Activated CD4-positive, alpha-beta T cell treated with anti-CD3 and anti-CD28 coated beads for 1 hour (primary cell): ENCODE data around the gene FGD4.

ENCODE experiments used
- DNase-seq: peaks from one replicate; pipeline ENCODE4 v3.0.0-alpha.2; 2020

The FGD4 gene

DNA sequence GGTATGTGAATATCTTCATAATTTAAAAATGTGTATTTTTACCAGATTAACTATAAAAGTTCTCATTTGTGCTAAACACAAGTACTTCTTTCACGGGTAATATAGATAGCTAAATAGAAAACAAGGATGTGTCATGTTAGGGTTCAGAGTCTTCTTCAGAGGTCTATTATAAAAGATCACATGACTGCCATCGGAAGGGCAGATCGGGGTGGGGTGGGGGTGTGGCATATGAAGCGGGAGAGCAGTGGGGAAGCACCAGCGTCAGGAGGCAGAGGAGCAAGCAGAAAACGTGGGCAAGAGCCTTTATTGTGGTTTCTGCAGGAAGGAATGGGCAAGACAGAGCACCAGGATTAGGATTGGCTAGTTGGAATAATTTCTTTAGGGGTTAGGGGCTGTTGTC lies 216.1 kb downstream of the FGD4 start:
- no peak for DNase-seq

DNA sequence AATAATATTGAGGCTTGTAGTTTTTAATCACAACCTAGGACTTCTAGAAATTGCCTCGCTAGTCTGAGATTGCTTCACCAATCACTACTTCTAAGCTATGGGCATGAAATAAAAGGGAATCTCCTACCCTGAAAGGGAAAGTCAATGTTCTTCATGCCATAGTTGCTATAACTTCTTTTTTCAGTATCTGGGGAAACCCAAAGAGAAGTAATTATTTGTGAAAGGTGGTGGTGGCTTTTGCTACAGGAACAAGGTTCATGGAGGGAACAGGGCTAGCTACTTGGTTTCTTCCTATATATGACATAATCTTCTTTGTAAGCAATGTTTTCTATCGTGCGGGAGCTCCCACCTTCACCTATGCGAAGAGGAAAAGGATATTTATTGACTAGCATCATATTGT lies 218.2 kb downstream of the FGD4 start:
- DNase-seq, result no peak

DNA sequence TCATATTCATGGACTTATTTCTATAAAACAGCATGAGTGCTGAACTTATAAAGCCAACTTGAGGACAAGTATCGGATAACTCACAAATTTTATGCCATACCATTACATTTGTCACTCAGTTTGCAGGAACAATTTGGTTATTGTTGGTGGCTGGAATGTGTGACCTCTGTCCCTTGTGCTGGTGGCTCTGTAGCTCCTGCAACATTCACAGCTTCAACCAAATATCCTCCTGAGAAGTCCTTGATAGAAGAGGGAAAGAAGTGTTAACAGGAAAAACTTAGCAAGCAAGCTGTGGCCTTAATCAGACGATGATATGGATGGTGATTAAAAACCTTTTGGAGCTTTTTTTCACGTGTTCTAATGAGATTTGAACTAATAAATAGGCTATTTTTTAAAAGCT lies 218.8 kb downstream of the FGD4 start:
- DNase-seq, result no peak

DNA sequence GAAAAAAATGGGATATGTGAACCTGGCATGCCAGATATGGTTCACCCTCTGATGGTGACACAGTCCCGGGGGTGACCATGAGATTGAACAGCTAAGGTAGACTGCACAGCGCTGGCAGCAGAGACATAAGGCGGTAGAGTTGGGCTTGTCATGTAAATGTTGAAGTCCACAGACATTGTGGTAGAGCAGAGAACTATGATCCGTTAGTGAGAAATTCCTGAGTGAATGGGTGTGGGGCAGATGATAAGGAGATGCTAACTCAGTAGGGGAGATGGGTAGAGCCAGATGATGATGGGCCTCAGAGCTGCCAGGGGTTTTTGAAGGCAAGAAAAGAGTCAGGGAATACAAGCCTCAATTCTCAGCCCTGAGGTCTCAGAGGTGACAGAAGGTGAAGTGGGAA lies 228.6 kb downstream of the FGD4 start:
- no peak for DNase-seq

- no peak for DNase-seq
Observed at GRCh38 chr12:32641287-32641901, 242.0 kb downstream of the FGD4 start.

DNA sequence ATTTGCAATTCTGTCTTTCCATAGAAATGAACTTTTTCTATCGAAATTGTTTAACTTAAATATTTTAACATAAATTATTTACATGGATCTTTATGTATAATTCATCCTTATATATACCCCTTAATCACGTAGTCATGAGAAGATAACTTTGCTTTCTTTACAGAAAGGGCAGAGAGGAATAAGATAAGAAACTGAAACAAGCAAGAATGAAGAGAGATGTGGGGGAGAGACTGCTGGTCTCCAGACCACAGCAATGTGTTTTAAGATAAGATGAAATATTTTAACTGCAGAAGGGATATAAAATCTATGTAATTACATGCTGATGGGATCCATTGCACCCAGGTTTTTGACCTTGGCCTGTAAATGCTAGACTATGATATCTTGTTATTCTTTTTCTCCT lies 245.1 kb downstream of the FGD4 start:
- no peak for DNase-seq

GRCh38 chr12:32647275-32647674 lies 247.9 kb downstream of the FGD4 start:
- DNase-seq, result no peak

DNA sequence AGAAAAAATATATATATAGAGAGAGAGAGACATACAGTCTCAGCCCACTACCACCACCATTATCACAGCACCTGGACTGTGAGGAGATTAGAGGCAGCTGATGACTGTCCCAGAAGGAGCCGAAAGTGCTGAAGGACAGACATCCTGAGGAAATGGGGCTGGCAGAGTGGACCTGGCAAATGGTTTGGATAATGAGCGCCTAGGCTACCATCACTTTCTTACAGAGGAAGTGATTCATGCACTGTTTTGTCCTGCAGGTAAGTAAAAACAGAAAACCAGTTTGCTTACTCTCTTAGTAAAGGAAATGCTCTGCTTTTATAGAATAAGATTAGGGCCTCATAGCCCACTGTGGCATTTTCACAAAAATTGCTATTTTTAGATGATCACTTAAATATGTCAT lies 251.2 kb downstream of the FGD4 start:
- no peak for DNase-seq

DNA sequence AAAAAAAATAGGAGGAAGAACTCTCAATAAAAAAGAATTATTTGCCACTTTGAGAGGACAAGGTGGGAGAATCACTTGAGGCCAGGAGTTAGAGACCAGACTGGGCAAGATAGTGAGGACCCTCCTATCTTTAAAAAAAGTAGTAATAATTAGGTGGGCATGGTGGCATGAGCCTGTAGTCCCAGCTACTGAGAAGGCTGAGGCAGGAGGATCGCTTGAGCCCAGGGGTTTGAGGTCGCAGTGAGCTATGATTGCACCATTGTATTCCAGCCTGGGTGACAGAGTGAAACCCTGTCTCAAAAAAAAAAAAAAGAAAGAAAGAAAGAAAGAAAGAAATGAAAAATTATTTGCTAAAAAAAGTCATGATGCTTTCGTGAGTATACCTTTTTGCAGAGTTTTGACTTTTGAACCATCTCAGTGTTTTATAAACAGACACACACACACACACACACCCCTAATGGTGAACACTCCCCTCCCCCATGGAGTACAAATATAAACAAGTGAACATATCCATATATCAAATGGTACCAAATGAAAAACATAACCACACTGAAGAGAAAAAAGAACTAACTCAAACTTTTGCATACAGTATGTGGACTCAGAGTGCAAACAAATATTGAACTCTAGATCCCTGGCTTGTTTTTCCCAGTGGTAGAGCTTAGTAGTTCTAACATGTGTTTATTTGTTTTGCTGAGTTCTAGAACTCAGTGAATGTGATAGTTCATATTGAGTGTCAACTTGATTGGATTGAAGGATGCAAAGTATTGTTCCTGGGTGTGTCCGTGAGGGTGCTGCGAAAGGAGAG lies 252.0 kb downstream of the FGD4 start:
- DNase-seq, result no peak

- no peak for DNase-seq
Observed at GRCh38 chr12:32651956-32652210, 252.5 kb downstream of the FGD4 start.

GRCh38 chr12:32659908-32660440 lies 260.6 kb downstream of the FGD4 start:
- no peak for DNase-seq

- DNase-seq, result no peak
Observed at GRCh38 chr12:32661706-32662105, 262.3 kb downstream of the FGD4 start.

DNA sequence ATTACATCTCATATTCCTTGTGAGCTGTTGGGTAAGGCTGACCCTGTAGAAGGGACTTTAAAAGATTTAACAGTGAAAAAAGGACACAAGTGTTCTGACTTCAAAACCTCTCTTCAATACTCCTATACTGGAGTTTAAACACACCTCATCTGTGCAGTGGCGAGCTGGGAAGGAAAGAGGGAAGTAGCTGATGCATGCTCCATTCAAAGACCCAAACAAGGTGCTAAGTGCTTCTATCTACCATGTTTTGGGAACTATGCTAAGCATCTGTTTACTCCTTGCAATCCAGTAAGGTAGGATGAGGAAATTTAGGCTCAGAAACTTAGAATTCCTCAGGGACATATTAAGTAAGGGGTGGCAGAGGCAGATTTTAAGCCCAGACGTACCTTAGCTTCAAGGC lies 263.3 kb downstream of the FGD4 start:
- no peak for DNase-seq

DNA sequence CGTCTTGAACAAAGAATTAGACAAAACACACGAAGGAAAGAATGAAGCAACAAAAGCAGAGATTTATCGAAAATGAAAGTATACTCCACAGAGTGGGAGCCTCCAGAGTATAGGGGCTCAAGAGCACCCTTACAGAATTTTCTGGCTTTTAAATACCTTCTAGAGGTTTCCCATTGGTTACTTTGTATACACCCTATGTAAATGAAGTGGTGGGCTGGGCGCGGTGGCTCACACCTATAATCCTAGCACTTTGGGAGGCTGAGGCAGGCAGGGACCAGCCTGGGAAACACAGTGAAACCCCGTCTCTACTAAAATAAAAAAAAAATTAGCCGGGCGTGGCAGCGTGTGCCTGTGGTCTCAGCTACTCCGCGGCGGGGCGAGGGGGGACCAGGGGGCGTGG lies 266.7 kb downstream of the FGD4 start:
- no peak for DNase-seq

- DNase-seq, result no peak
Observed at GRCh38 chr12:32669584-32669983, 270.2 kb downstream of the FGD4 start.

DNA sequence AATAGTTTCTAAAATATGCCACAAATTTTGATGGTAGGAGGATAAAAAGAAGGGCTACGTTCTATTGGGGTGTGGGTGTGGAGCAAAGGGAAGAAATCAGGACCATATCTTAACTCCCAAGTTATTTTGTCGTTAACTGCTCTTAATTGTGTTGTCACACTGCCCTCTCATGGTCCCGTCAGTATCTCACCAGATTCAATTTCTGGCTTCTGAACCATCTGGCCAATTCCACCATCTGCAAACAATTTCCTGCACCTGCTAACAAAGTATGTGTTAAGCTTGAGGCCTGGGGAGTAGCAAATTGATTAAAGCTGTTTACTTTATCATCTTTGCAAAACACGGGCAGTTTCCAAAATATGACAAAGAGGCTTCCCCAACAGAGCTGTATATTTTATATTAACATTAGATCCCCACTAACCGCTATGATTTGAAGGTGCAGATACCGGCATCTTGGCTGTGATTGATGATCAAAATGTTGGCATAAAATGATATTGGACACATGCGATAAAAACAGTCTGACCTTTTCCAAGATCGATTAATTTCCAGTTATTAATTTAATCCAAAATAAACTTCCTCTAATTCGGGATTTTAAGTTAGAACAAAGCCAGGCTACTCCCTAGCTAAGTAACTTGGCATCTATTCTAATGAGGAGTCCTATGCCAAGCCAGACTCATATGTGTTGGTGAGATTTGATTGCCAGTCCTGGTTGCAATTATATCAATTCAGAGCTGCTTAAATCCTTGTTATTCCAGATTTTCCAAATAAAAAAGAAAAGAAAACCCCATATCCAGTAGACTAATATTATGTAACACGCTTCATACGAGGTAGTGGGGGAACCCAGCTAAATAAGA lies 272.8 kb downstream of the FGD4 start:
- no peak for DNase-seq

- DNase-seq, result peak; percentile 85
Observed at GRCh38 chr12:32679091-32679919, 279.9 kb downstream of the FGD4 start, which contains the start of gene DNM1L. TSS of gene DNM1L (plus strand) at chr12:32679301. CDS start at chr12:32679364, 63 bp downstream.

GRCh38 chr12:32679920-32680237 lies 280.5 kb downstream of the FGD4 start:
- DNase-seq, result no peak

- no peak for DNase-seq
Observed at GRCh38 chr12:32680787-32681186, 281.4 kb downstream of the FGD4 start.

GRCh38 chr12:32681272-32681671 lies 281.9 kb downstream of the FGD4 start:
- no peak for DNase-seq

GRCh38 chr12:32686340-32686739 lies 287.0 kb downstream of the FGD4 start:
- no peak for DNase-seq

- DNase-seq, result no peak
Observed at GRCh38 chr12:32688786-32689185, 289.4 kb downstream of the FGD4 start.

- no peak for DNase-seq
Observed at GRCh38 chr12:32690927-32691326, 291.6 kb downstream of the FGD4 start.
